Lower leg skin (tissue), 4 donors: ENCODE data around the gene CDH13. TPM values are rescaled to one million over a fixed set of nuclear protein-coding genes. Genes with fewer than 3 reads are reported as not detected.

ENCODE experiments used
- DNase-seq, 2 donors: peaks; one replicate each; pipeline ENCODE4 v3.0.0-alpha.2; 2019; ENCODE audit warnings: low spot score in 2 of 2
- H3K4me3 ChIP-seq: fragments of 200-600 bp; sonication (generic); 2 replicates; pipeline ENCODE4 v1.5.1; 2017; ENCODE audit warnings: mild to moderate bottlenecking, low read depth; ENCODE audit not compliant: poor library complexity, severe bottlenecking
- POLR2A ChIP-seq, 2 donors: fragments of 450-650 bp; IDR thresholded peaks; one replicate each; pipeline ENCODE4 v1.6.1; 2016 to 2017; ENCODE audit warnings: antibody characterized with exemption in 2 of 2, mild to moderate bottlenecking in 1 of 2, moderate library complexity in 1 of 2
- WGBS, 2 donors: methylation state at CpG; one replicate each; pipeline ENCODE4 v1.1.5; 2018; 5-methylcytosine and 5-hydroxymethylcytosine counted together
- intact Hi-C: fragments of 100-400 bp; cut with DNase I; formaldehyde crosslinking; loops from one replicate; pipeline ENCODE4 v1.15.0; 2023; ENCODE audit warnings: low total_unique reads
- total RNA-seq, 4 donors: library from RNA; depleted of rRNA; stranded (reverse); fragments of >200 nt; gene quantifications; one replicate each; pipeline ENCODE4 v1.1.0, GENCODE V29; 2016
- TF ChIP-seq, protein P1 (sequence below), 3 donors: fragments of 450-650 bp; IDR thresholded peaks; one replicate each; pipeline ENCODE4 v1.5.1; 2016; ENCODE audit warnings: antibody characterized with exemption in 3 of 3, mild to moderate bottlenecking in 3 of 3, moderate library complexity in 2 of 3

CDH13 gene
- total RNA-seq, 4 donors from 2014 or later: 102 to 246 (median 155) TPM

DNA sequence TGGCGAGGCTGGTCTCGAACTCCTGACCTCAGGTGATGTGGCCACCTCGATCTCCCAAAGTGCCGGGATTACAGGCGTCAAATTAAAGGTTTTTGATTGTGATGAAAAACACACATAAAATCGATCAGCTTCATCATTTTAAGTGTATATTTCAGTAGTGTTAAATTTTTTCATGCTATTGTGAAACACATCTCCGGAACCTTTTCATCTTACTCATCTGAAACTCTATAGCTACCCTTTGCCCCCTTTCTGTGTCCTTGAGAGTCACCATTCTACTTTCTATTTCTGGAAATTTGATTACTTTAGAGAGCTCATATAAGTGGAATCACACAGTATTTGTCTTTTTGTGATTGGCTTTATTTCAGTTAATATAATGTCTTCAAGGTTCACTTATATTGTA, 702.7 kb downstream of the CDH13 start:
- TF ChIP-seq, protein P1, sequence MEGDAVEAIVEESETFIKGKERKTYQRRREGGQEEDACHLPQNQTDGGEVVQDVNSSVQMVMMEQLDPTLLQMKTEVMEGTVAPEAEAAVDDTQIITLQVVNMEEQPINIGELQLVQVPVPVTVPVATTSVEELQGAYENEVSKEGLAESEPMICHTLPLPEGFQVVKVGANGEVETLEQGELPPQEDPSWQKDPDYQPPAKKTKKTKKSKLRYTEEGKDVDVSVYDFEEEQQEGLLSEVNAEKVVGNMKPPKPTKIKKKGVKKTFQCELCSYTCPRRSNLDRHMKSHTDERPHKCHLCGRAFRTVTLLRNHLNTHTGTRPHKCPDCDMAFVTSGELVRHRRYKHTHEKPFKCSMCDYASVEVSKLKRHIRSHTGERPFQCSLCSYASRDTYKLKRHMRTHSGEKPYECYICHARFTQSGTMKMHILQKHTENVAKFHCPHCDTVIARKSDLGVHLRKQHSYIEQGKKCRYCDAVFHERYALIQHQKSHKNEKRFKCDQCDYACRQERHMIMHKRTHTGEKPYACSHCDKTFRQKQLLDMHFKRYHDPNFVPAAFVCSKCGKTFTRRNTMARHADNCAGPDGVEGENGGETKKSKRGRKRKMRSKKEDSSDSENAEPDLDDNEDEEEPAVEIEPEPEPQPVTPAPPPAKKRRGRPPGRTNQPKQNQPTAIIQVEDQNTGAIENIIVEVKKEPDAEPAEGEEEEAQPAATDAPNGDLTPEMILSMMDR (IDR thresholded peaks at IDR 0.05): no peak
- no peak for TF ChIP-seq POLR2A (IDR thresholded peaks at IDR 0.05)
- no peak for DNase-seq
- intact Hi-C loops: no loop called here
- WGBS, 2 donors: 78 to 92% methylated on average over 7 of the region's 7 CpGs
- no peak overlapping the region for H3K4me3 ChIP-seq

DNA sequence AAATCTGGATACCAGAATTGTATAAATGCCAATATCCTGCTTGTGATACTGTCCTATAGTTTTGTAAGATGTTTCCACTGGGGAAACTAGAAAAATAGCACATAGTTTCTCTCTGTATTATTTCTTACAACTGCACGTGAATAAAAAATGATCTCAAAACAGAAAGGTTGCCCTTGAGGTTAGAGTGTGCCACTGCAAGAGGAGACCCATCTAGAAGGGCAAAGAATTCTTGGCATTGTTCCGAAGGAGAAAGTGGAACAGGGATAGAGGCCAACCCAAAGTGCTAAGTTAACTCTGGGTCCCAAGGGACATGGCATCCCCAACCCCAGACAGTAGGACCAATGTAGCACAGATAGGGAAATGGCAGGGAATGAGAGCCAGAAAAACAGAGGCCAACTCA, 703.5 kb downstream of the CDH13 start:
- intact Hi-C loops: no loop called here

DNA sequence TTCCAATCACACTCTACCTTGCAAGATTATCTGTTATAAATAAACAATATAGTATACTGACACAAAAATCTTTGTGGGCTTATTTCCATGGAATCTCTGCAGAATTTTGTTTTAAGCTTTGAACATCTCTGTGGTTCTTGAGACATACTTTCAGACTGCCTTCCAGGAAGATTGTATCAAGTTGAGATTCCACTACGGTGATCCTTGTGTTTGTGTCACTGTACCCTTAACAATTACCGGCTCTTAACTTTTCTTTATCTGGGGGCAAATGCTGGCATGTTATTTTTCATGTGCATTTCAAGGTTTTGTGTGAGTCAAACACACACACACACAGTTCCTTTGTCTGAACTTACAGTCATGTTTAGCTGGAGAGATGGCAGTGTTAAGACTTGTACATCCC, 708.3 kb downstream of the CDH13 start:
- WGBS, 2 donors: 82 to 84% methylated on average over 2 of the region's 2 CpGs
- intact Hi-C loops: no loop called here
- no peak overlapping the region for H3K4me3 ChIP-seq
- no peak for TF ChIP-seq POLR2A (IDR thresholded peaks at IDR 0.05)
- TF ChIP-seq, protein P1 (IDR thresholded peaks at IDR 0.05): no peak
- no peak for DNase-seq

More for the DNA sequence above, 703.5 kb downstream of the CDH13 start:
- H3K4me3 ChIP-seq: no peak overlapping the region
- DNase-seq: no peak
- 71 to 82% methylated on average over 2 of the region's 2 CpGs for whole genome bisulfite sequencing, 2 donors
- TF ChIP-seq, protein P1 (IDR thresholded peaks at IDR 0.05): no peak

DNA sequence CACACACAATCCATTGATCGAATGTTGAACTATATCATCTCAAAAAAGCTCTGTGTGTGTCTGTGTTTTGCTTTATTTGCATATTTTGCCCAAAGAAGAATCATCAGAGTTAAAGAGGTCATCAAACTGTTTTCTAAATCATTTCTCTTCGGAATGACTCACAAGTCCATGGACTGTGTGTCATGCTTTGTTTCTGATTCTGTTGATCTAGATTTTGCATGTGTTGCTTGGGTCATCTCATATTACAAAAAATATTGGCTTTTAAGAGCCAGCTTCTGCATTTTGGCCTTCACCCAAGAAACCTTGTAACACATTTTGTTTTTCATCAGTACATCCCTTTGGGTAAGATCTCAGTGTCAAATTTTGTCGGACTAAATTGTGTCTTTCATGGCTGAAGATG, 709.8 kb downstream of the CDH13 start:
- H3K4me3 ChIP-seq: no peak overlapping the region
- no peak for DNase-seq
- no peak for TF ChIP-seq POLR2A (IDR thresholded peaks at IDR 0.05)
- TF ChIP-seq, protein P1 (IDR thresholded peaks at IDR 0.05): no peak
- intact Hi-C loops: no loop called here
- WGBS, 2 donors: 49 to 55% methylated on average over 3 of the region's 3 CpGs

DNA sequence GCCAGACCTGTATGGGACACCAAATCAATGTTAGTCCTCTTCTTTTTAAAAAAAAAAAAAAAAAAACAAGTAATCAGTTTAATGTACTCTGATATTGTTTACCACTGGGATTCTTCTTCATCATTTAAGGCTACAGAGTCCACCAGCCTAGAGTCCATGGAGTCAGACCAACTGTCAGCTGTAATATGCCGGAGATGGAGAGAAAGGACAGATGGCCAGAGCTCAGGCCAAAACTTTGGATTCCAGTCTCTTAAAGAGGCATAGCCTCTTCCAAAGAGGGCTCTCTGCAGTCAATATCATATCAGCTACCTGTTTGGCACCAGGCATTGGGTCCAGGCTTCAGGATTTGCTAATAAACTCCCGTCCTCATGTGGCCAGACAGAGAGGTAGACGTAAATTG, 711.4 kb downstream of the CDH13 start:
- intact Hi-C loops: no loop called here
- H3K4me3 ChIP-seq: no peak overlapping the region
- TF ChIP-seq, protein P1 (IDR thresholded peaks at IDR 0.05): no peak
- TF ChIP-seq POLR2A (IDR thresholded peaks at IDR 0.05): no peak
- 84 to 86% methylated on average over 3 of the region's 3 CpGs for WGBS, 2 donors
- no peak for DNase-seq

DNA sequence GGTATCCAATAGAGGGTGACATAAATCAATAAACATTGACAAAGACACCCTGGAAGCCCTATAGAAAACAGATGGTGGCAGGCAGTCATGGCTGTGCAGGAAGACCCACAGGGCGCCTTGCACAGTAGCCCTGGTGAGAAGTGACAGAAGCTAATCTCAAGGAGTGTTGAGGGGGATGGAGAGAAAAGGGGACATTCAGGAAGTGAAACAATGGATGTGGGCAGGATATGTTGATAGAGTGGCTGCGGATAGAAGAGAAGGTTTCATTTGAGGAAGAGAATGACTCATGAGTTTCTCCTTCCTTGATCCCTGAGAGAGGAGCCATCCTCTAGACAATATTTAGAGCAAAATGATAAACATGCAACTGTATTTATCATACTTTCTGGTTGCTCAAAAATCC, 712.2 kb downstream of the CDH13 start:
- 70 to 79% methylated on average over 2 of the region's 2 CpGs for WGBS, 2 donors
- intact Hi-C loops: no loop called here
- H3K4me3 ChIP-seq: no peak overlapping the region
- TF ChIP-seq, protein P1 (IDR thresholded peaks at IDR 0.05): no peak
- no peak for TF ChIP-seq POLR2A (IDR thresholded peaks at IDR 0.05)
- no peak for DNase-seq
